Measurements from ENCODE around the gene TCP1. TPM values are rescaled to one million over a fixed set of nuclear protein-coding genes. Genes with fewer than 3 reads are reported as not detected.

The TCP1 gene
- total and polyA plus RNA-seq, 2 experiments from 2014 or later: 222 to 346 TPM

DNA sequence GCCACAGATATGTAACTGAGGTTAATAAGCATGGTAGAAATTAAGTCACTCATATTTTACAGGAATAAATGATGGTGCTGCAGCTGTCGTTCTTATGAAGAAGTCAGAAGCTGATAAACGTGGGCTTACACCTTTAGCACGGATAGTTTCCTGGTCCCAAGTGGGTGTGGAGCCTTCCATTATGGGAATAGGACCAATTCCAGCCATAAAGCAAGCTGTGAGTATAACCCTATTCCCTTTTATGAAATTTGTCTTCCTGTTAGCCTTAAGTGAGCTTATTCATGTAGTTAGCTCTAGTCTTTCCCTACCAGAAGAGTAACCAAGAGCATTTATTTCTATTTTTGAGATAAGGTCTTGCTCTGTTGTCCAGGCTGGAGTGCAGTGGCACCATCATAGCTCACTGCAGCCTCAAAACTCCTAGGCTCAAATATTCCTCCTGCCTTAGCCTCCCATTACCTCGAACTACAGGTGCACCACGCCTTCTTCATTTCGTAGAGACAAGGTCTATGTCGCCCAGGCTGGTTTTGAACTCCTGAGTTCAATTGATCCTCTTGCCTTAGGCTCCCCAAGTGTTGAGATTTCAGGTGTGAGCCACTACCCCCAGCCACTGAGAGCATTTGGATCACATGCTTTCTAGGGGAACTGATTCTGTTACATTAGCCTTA is 12.0 kb downstream of the TCP1 start:
- Histone ChIP-seq H3K27ac (ENCODE audit: low read depth) (no peak overlapping the region), H3K27me3 (ENCODE audit: insufficient read depth) (no peaks in the 10 kb centered on the region), H3F3A (replicated peaks; ENCODE audit: low read depth) (peaks cover 29% of the 10 kb centered on the region), H3K4me1 (ENCODE audit: insufficient read depth) (no peaks in the 10 kb centered on the region), H3K79me2 (replicated peaks; ENCODE audit: insufficient read depth) (peaks cover 16% of the 10 kb centered on the region), H3K9me2 (ENCODE audit: insufficient read depth) (no peaks in the 10 kb centered on the region), H4K20me1 (replicated peaks; ENCODE audit: insufficient read depth) (peaks cover 36% of the 10 kb centered on the region), H3K36me3 (ENCODE audit: insufficient read depth) (peaks cover 84% of the 10 kb centered on the region), H3K4me2 (no peak overlapping the region), H3K4me3 (no peak overlapping the region), H2AFZ (no peak overlapping the region)
- no peaks in the 10 kb centered on the region for H3K9me3 Mint-ChIP-seq
- ATAC-seq (peak; percentile 20; the same call in 2 of the 3 replicates), DNase-seq (ENCODE audit: low spot score) (no peak)
- H3K27me3 Mint-ChIP-seq (ENCODE audit: insufficient read depth, low read depth, poor library complexity): peaks cover 8% of the 10 kb centered on the region
- no peak for TF ChIP-seq JUNB (IDR thresholded peaks at IDR 0.05; ENCODE audit: unreplicated experiment)
- peak; percentile 39 for TF ChIP-seq POLR2AphosphoS5 (IDR thresholded peaks at IDR 0.05; ENCODE audit: low read depth)
- H3K36me3 Mint-ChIP-seq (ENCODE audit: low read depth): peaks cover 94% of the 10 kb centered on the region
- H3K27ac Mint-ChIP-seq: no peak overlapping the region
- H3K4me3 Mint-ChIP-seq: no peak overlapping the region
- no peaks in the 10 kb centered on the region for H3K4me1 Mint-ChIP-seq

DNA sequence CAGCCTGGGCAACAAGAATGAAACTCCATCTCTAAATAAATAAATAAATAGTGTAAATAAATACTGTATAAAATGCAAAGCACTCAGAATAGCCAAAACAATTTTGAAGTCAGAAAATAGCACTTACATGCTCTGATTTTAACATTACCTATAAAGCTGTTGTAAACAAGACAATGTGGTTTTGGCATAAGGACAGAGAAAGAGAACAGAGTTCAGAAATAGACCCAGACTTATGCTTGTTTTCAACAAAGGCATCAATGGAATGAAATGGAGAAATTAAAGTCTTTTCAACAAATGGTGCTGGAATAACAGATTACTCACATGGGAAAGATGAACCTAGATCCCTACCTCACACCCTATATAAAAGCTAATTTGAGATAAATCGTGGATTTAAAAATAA is 17.2 kb downstream of the TCP1 start:
- no peak for DNase-seq (ENCODE audit: low spot score)
- H3K4me1 ChIP-seq (ENCODE audit: insufficient read depth): no peaks in the 10 kb centered on the region
- Mint-ChIP-seq H3K4me1 (no peaks in the 10 kb centered on the region), H3K27ac (no peak overlapping the region), H3K4me3 (no peak overlapping the region), H3K9me3 (peaks cover 6% of the 10 kb centered on the region; the same call in 1 of the 3 replicates), H3K27me3 (ENCODE audit: insufficient read depth, low read depth, poor library complexity) (peaks cover 3% of the 10 kb centered on the region), H3K36me3 (ENCODE audit: low read depth) (peaks cover 93% of the 10 kb centered on the region)
- peaks cover 12% of the 10 kb centered on the region for H3F3A ChIP-seq (replicated peaks; ENCODE audit: low read depth)
- no peak overlapping the region for H2AFZ ChIP-seq
- peaks cover 13% of the 10 kb centered on the region for H3K79me2 ChIP-seq (replicated peaks; ENCODE audit: insufficient read depth)
- no peak overlapping the region for H3K27ac ChIP-seq (ENCODE audit: low read depth)
- no peak for ATAC-seq
- H4K20me1 ChIP-seq (replicated peaks; ENCODE audit: insufficient read depth): peaks cover 21% of the 10 kb centered on the region
- no peak overlapping the region for H3K4me3 ChIP-seq
- H3K4me2 ChIP-seq: no peak overlapping the region
- peaks cover 82% of the 10 kb centered on the region for H3K36me3 ChIP-seq (ENCODE audit: insufficient read depth)
- H3K27me3 ChIP-seq (ENCODE audit: insufficient read depth): no peaks in the 10 kb centered on the region
- no peaks in the 10 kb centered on the region for H3K9me2 ChIP-seq (ENCODE audit: insufficient read depth)
- TF ChIP-seq POLR2AphosphoS5 (IDR thresholded peaks at IDR 0.05; ENCODE audit: low read depth) (no peak), JUNB (IDR thresholded peaks at IDR 0.05; ENCODE audit: unreplicated experiment) (no peak), CREB1 (CRISPR knock-in tag; IDR thresholded peaks at IDR 0.05; ENCODE audit: low read depth) (no peak), EZH2phosphoT487 (IDR thresholded peaks at IDR 0.05; ENCODE audit: unreplicated experiment) (no peak), EZH2 (IDR thresholded peaks at IDR 0.05; ENCODE audit: low read depth, unreplicated experiment) (no peak), NANOG (IDR thresholded peaks at IDR 0.05; ENCODE audit: borderline replicate concordance) (no peak), STAT1 (IDR thresholded peaks at IDR 0.05; ENCODE audit: unreplicated experiment) (no peak), ZNF114 (CRISPR knock-in tag; IDR thresholded peaks at IDR 0.05) (no peak), ZNF331 (CRISPR knock-in tag; IDR thresholded peaks at IDR 0.05; ENCODE audit: low read depth) (no peak)
- TF ChIP-seq, protein P1, sequence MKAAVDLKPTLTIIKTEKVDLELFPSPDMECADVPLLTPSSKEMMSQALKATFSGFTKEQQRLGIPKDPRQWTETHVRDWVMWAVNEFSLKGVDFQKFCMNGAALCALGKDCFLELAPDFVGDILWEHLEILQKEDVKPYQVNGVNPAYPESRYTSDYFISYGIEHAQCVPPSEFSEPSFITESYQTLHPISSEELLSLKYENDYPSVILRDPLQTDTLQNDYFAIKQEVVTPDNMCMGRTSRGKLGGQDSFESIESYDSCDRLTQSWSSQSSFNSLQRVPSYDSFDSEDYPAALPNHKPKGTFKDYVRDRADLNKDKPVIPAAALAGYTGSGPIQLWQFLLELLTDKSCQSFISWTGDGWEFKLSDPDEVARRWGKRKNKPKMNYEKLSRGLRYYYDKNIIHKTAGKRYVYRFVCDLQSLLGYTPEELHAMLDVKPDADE (IDR thresholded peaks at IDR 0.05): no peak
- TF ChIP-seq, protein P2, sequence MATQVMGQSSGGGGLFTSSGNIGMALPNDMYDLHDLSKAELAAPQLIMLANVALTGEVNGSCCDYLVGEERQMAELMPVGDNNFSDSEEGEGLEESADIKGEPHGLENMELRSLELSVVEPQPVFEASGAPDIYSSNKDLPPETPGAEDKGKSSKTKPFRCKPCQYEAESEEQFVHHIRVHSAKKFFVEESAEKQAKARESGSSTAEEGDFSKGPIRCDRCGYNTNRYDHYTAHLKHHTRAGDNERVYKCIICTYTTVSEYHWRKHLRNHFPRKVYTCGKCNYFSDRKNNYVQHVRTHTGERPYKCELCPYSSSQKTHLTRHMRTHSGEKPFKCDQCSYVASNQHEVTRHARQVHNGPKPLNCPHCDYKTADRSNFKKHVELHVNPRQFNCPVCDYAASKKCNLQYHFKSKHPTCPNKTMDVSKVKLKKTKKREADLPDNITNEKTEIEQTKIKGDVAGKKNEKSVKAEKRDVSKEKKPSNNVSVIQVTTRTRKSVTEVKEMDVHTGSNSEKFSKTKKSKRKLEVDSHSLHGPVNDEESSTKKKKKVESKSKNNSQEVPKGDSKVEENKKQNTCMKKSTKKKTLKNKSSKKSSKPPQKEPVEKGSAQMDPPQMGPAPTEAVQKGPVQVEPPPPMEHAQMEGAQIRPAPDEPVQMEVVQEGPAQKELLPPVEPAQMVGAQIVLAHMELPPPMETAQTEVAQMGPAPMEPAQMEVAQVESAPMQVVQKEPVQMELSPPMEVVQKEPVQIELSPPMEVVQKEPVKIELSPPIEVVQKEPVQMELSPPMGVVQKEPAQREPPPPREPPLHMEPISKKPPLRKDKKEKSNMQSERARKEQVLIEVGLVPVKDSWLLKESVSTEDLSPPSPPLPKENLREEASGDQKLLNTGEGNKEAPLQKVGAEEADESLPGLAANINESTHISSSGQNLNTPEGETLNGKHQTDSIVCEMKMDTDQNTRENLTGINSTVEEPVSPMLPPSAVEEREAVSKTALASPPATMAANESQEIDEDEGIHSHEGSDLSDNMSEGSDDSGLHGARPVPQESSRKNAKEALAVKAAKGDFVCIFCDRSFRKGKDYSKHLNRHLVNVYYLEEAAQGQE (IDR thresholded peaks at IDR 0.05; ENCODE audit: unreplicated experiment): no peak
- TF ChIP-seq, protein P3, sequence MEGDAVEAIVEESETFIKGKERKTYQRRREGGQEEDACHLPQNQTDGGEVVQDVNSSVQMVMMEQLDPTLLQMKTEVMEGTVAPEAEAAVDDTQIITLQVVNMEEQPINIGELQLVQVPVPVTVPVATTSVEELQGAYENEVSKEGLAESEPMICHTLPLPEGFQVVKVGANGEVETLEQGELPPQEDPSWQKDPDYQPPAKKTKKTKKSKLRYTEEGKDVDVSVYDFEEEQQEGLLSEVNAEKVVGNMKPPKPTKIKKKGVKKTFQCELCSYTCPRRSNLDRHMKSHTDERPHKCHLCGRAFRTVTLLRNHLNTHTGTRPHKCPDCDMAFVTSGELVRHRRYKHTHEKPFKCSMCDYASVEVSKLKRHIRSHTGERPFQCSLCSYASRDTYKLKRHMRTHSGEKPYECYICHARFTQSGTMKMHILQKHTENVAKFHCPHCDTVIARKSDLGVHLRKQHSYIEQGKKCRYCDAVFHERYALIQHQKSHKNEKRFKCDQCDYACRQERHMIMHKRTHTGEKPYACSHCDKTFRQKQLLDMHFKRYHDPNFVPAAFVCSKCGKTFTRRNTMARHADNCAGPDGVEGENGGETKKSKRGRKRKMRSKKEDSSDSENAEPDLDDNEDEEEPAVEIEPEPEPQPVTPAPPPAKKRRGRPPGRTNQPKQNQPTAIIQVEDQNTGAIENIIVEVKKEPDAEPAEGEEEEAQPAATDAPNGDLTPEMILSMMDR (conservative IDR thresholded peaks at IDR 0.05; ENCODE audit: low read depth in 2 of 2): no peak

Measured in GM23338 (cell line).